Large intestine (tissue), 3 donors: ENCODE measurements around the gene AFG1L. TPM values are rescaled to one million over a fixed set of nuclear protein-coding genes. Genes with fewer than 3 reads are reported as not detected.
A peak's percentile ranks its signal among the peaks of the same experiment; 100 is the strongest.

Source experiments
- DNase-seq, 2 donors: peaks; one replicate each; pipeline versions ENCODE4 v3.0.0 to v3.0.0-alpha.2; 2013
- H3K27ac ChIP-seq: one replicate; pipeline ENCODE4 v1.5.1; 2013; ENCODE audit warnings: low read length
- H3K27me3 ChIP-seq: 2 replicates; pipeline ENCODE4 v1.6.1; 2013; ENCODE audit warnings: low read length; ENCODE audit not compliant: control insufficient read depth, insufficient read depth
- H3K36me3 ChIP-seq: 2 replicates; pipeline ENCODE4 v1.6.1; 2013; ENCODE audit warnings: low read length; ENCODE audit not compliant: control insufficient read depth, insufficient read depth
- H3K4me1 ChIP-seq: one replicate; pipeline ENCODE4 v1.6.1; 2013; ENCODE audit warnings: low read length; ENCODE audit not compliant: control insufficient read depth, insufficient read depth
- H3K4me3 ChIP-seq: one replicate; pipeline ENCODE4 v1.5.1; 2013; ENCODE audit warnings: low read length
- H3K9me3 ChIP-seq: one replicate; pipeline ENCODE4 v1.6.1; 2013; ENCODE audit warnings: mild to moderate bottlenecking, low read depth, low read length, moderate library complexity; ENCODE audit not compliant: control insufficient read depth
- WGBS: methylation state at CpG from one replicate; pipeline ENCODE4 v1.1.5; 2013; ENCODE audit warnings: low lambda C conversion rate; ENCODE audit not compliant: insufficient coverage; 5-methylcytosine and 5-hydroxymethylcytosine counted together
- polyA plus RNA-seq: library from polyadenylated mRNA; unstranded; fragments of 120-200 nt; gene quantifications from one replicate; pipeline ENCODE4 v1.2.1, GENCODE V29; 2013

The AFG1L gene
- polyA plus RNA-seq, 1 donor = 9.5 TPM

- no peak overlapping the region for H3K4me3 ChIP-seq
- no peak for DNase-seq
- no CpG with 5 or more reads among the region's 5 CpGs for WGBS
- no peaks in the 10 kb centered on the region for H3K27me3 ChIP-seq
- peaks cover 24% of the 10 kb centered on the region for H3K4me1 ChIP-seq
- no peaks in the 10 kb centered on the region for H3K9me3 ChIP-seq
- no peak overlapping the region for H3K27ac ChIP-seq
- no peaks in the 10 kb centered on the region for H3K36me3 ChIP-seq
Observed at GRCh38 chr6:108343894-108344293, 49.0 kb downstream of the AFG1L start.

GRCh38 chr6:108348655-108349349 is 53.9 kb downstream of the AFG1L start:
- Histone ChIP-seq H3K27me3 (no peaks in the 10 kb centered on the region), H3K4me3 (no peak overlapping the region), H3K36me3 (no peaks in the 10 kb centered on the region), H3K4me1 (peaks cover 26% of the 10 kb centered on the region), H3K9me3 (no peaks in the 10 kb centered on the region), H3K27ac (peak overlapping the region; percentile 24)
- 50% methylated on average over 2 of the region's 5 CpGs for WGBS
- peak; percentile 20 to 73 for DNase-seq

GRCh38 chr6:108350528-108350927 is 55.7 kb downstream of the AFG1L start:
- peaks cover 20% of the 10 kb centered on the region for H3K4me1 ChIP-seq
- peak overlapping the region; percentile 88 for H3K27ac ChIP-seq
- DNase-seq = peak; percentile 77 to 91
- H3K4me3 ChIP-seq = no peak overlapping the region
- WGBS = no CpG with 5 or more reads among the region's 1 CpG
- H3K36me3 ChIP-seq = no peaks in the 10 kb centered on the region
- no peaks in the 10 kb centered on the region for H3K27me3 ChIP-seq
- no peaks in the 10 kb centered on the region for H3K9me3 ChIP-seq

- H3K4me3 ChIP-seq = no peak overlapping the region
- H3K9me3 ChIP-seq = no peaks in the 10 kb centered on the region
- no peak for DNase-seq
- peaks cover 3% of the 10 kb centered on the region for H3K36me3 ChIP-seq
- no CpG with 5 or more reads among the region's 1 CpG for WGBS
- H3K27ac ChIP-seq = no peak overlapping the region
- no peaks in the 10 kb centered on the region for H3K27me3 ChIP-seq
- H3K4me1 ChIP-seq = peaks cover 25% of the 10 kb centered on the region
Observed at GRCh38 chr6:108353853-108354252, 59.0 kb downstream of the AFG1L start.

GRCh38 chr6:108355120-108355519 is 60.3 kb downstream of the AFG1L start:
- peaks cover 17% of the 10 kb centered on the region for H3K4me1 ChIP-seq
- no CpG with 5 or more reads among the region's 2 CpGs for WGBS

GRCh38 chr6:108355890-108356289 is 61.0 kb downstream of the AFG1L start:
- DNase-seq = peak in 1 of 2 donors; percentile 35
- H3K27ac ChIP-seq = no peak overlapping the region
- WGBS = 20% methylated on average over 1 of the region's 2 CpGs
- no peaks in the 10 kb centered on the region for H3K27me3 ChIP-seq
- H3K4me3 ChIP-seq = no peak overlapping the region
- peaks cover 3% of the 10 kb centered on the region for H3K36me3 ChIP-seq
- H3K9me3 ChIP-seq = no peaks in the 10 kb centered on the region
- peaks cover 17% of the 10 kb centered on the region for H3K4me1 ChIP-seq

More at GRCh38 chr6:108355120-108355519, 60.3 kb downstream of the AFG1L start:
- no peak for DNase-seq
- no peak overlapping the region for H3K27ac ChIP-seq
- H3K36me3 ChIP-seq = peaks cover 3% of the 10 kb centered on the region
- no peaks in the 10 kb centered on the region for H3K9me3 ChIP-seq
- H3K27me3 ChIP-seq = no peaks in the 10 kb centered on the region
- H3K4me3 ChIP-seq = no peak overlapping the region

- DNase-seq = peak; percentile 16 to 58
- Histone ChIP-seq H3K27ac (no peak overlapping the region), H3K9me3 (no peaks in the 10 kb centered on the region), H3K4me1 (peaks cover 15% of the 10 kb centered on the region), H3K36me3 (peaks cover 3% of the 10 kb centered on the region), H3K4me3 (no peak overlapping the region), H3K27me3 (no peaks in the 10 kb centered on the region)
- WGBS = no CpG with 5 or more reads among the region's 5 CpGs
Observed at GRCh38 chr6:108359901-108360882, 65.3 kb downstream of the AFG1L start.

- no peaks in the 10 kb centered on the region for H3K27me3 ChIP-seq
- WGBS = no CpG with 5 or more reads among the region's 2 CpGs
- H3K9me3 ChIP-seq = no peaks in the 10 kb centered on the region
- H3K4me3 ChIP-seq = no peak overlapping the region
- no peak for DNase-seq
- H3K36me3 ChIP-seq = peaks cover 3% of the 10 kb centered on the region
- H3K27ac ChIP-seq = no peak overlapping the region
- peaks cover 11% of the 10 kb centered on the region for H3K4me1 ChIP-seq
Observed at GRCh38 chr6:108360919-108361311, 66.1 kb downstream of the AFG1L start.

- Histone ChIP-seq H3K4me1 (peaks cover 10% of the 10 kb centered on the region), H3K27me3 (no peaks in the 10 kb centered on the region), H3K27ac (no peak overlapping the region), H3K9me3 (no peaks in the 10 kb centered on the region), H3K4me3 (no peak overlapping the region), H3K36me3 (peaks cover 3% of the 10 kb centered on the region)
- no peak for DNase-seq
- 74% methylated on average over 2 of the region's 5 CpGs for WGBS
Observed at GRCh38 chr6:108361312-108361932, 66.6 kb downstream of the AFG1L start.

GRCh38 chr6:108362455-108362854 is 67.6 kb downstream of the AFG1L start:
- WGBS = no CpG with 5 or more reads among the region's 1 CpG
- H3K36me3 ChIP-seq = peaks cover 3% of the 10 kb centered on the region
- peak overlapping the region; percentile 34 for H3K27ac ChIP-seq
- DNase-seq = no peak
- no peak overlapping the region for H3K4me3 ChIP-seq
- H3K4me1 ChIP-seq = peaks cover 10% of the 10 kb centered on the region
- H3K9me3 ChIP-seq = no peaks in the 10 kb centered on the region
- no peaks in the 10 kb centered on the region for H3K27me3 ChIP-seq
